ENCODE measurements around the gene L1CAM. TPM values are rescaled to one million over a fixed set of nuclear protein-coding genes. Genes with fewer than 3 reads are reported as not detected.

Gene L1CAM
- total and polyA plus RNA-seq, 2 of the 8 experiments (the other 6 are each of a cell fraction or from before 2014, with no cell fraction given): 11.0 to 43.0 TPM

GRCh38 chrX:153913701-153914100 lies 27.7 kb upstream of the L1CAM start:
- no peaks in the 10 kb centered on the region; a peak in 1 of 8 replicates for H3K36me3 ChIP-seq (ENCODE audit: control insufficient read depth in 2 of 4, insufficient read depth in 4 of 4, low read length in 3 of 4)
- ChIA-PET POLR2A (ENCODE audit: partially characterized antibody) (interaction anchor here (2.0 kb wide), 1 partner anchor 12 kb away, joined by 9 read pairs; the partner anchor contains the start of gene ARHGAP4), CTCF (ENCODE audit: partially characterized antibody) (interaction anchor here (1.0 to 5.7 kb wide), 3 partner anchors 9 to 53 kb away, joined by 3 to 65 read pairs (median 4); partner anchors contain the start of gene ARHGAP4)
- no peak overlapping the region for H2AK5ac ChIP-seq (ENCODE audit: low read depth, low read length)
- no peak overlapping the region for H3K4me2 ChIP-seq (ENCODE audit: insufficient read depth in 1 of 2, low read depth in 2 of 2, low read length in 2 of 2)
- H3K27ac ChIP-seq (ENCODE audit: low read depth, low read length): no peak overlapping the region
- no peaks in the 10 kb centered on the region for H3K79me1 ChIP-seq (ENCODE audit: low read depth, low read length)
- no peak overlapping the region for H2BK20ac ChIP-seq (ENCODE audit: low read length)
- H3K4me3 ChIP-seq (ENCODE audit: extremely low read depth in 1 of 4, insufficient read depth in 2 of 4, low read depth in 3 of 4, low read length in 4 of 4): no peak overlapping the region
- H4K91ac ChIP-seq (replicated peaks; ENCODE audit: insufficient read length, low read length): no peak overlapping the region
- no peak overlapping the region for H3K9ac ChIP-seq (replicated peaks in 1 of 4; ENCODE audit: extremely low read depth in 1 of 4, low read depth in 3 of 4, low read length in 3 of 4)
- H3K23ac ChIP-seq (ENCODE audit: insufficient read length): no peak overlapping the region
- H3K9me3 ChIP-seq (ENCODE audit: insufficient read depth in 2 of 2, low read depth in 1 of 2, low read length in 1 of 2): no peaks in the 10 kb centered on the region
- no peaks in the 10 kb centered on the region for H3K23me2 ChIP-seq (ENCODE audit: low read depth, low read length)
- no peak for DNase-seq (ENCODE audit: low read depth in 1 of 2, low spot score in 2 of 2)
- H3K18ac ChIP-seq (ENCODE audit: extremely low read depth, low read length): no peak overlapping the region
- no peak overlapping the region for H2BK120ac ChIP-seq (replicated peaks; ENCODE audit: low read depth, low read length)
- no peak overlapping the region for H2BK12ac ChIP-seq (ENCODE audit: low read depth, low read length)
- H4K8ac ChIP-seq (ENCODE audit: extremely low read depth, insufficient read depth, low read length): no peak overlapping the region
- no peaks in the 10 kb centered on the region for H3K27me3 ChIP-seq (replicated peaks in 1 of 4; ENCODE audit: control insufficient read depth in 3 of 4, extremely low read depth in 1 of 4, insufficient read depth in 3 of 4, low read length in 3 of 4)
- no peaks in the 10 kb centered on the region for H3K79me2 ChIP-seq (ENCODE audit: control insufficient read depth in 1 of 2, insufficient read depth in 2 of 2, low read length in 2 of 2)
- no peaks in the 10 kb centered on the region for H4K20me1 ChIP-seq (replicated peaks in 1 of 2; ENCODE audit: control insufficient read depth in 1 of 2, insufficient read depth in 2 of 2, low read length in 2 of 2)
- H3K4me1 ChIP-seq (replicated peaks in 1 of 4; ENCODE audit: control insufficient read depth in 3 of 4, insufficient read depth in 4 of 4, low read length in 3 of 4): peaks cover 0 to 3% (median 0%) of the 10 kb centered on the region in 4 experiments; a peak in 1 of 7 replicates
- no peak overlapping the region for H4K5ac ChIP-seq (ENCODE audit: insufficient read length, low read depth, low read length)
- H3K4ac ChIP-seq (replicated peaks; ENCODE audit: insufficient read length, low read depth, low read length): no peak overlapping the region
- no peak for FAIRE-seq
- no peak overlapping the region for H2AFZ ChIP-seq (ENCODE audit: low read length)
- no peak overlapping the region for H2BK15ac ChIP-seq (ENCODE audit: low read length)
- WGBS, 2 experiments (ENCODE audit: extremely low coverage in 1 of 2, insufficient coverage in 1 of 2, insufficient read length in 1 of 2, insufficient replicate concordance in 2 of 2, low coverage in 1 of 2, low lambda C conversion rate in 2 of 2, missing lambda C conversion rate in 1 of 2): 96% methylated on average over 11 of the region's 17 CpGs; no CpG with 5 or more reads in 1 of the 2 experiments
- no peak overlapping the region for H2BK5ac ChIP-seq (ENCODE audit: low read depth, low read length)
- no peak overlapping the region for H3K56ac ChIP-seq (replicated peaks; ENCODE audit: insufficient read length, low read depth, low read length)
- H3K14ac ChIP-seq (ENCODE audit: insufficient read length): no peak overlapping the region
